SKM-1 treated with dmso at 0.1 percent for 144 hours (cell line): ENCODE measurements around the gene SLC24A3.

Experiments used
- DNase-seq: peaks from one replicate; lab custom pipeline; 2025; ENCODE audit not compliant: unreplicated experiment; lab: John Stamatoyannopoulos, UW

SLC24A3 gene

DNA sequence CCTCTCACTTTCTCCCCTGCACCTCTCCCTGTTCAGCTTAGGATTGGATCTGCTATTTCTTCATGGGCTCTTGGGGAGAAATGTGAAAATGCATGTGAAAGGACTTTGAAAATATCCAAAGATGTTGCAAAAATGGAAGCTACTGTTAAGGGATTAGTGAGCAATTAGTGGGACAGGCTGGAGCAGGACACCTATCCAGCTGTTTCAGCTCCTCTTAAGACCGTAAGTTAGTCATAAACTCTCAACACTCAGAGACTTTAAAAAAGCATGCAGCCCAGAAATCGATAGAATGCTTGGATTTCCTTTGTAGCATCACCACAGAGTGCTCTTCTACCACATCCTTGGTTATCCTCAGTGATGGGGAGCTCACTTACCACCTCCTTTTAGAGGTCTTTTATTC lies 88.7 kb downstream of the SLC24A3 start:
- DNase-seq, result no peak

DNA sequence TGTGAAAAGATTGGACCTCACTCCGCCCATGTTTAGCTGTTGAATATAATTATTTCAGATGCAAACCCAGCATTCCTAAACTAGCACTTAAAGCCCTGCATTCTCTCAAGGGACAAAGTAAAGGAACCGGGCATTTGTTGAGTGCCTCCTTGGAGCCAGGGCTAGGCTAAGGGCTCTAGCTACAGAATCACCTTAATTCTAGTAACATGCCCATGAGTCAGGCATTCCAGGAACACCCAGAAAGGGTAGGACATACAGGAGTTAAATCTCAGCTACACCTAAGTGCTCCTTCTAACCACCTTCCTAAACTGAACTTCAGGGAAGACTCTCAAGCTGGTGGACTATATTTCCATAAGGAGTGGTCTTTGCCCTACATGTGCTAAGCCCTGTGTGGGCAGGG lies 89.4 kb downstream of the SLC24A3 start:
- DNase-seq, result no peak

DNA sequence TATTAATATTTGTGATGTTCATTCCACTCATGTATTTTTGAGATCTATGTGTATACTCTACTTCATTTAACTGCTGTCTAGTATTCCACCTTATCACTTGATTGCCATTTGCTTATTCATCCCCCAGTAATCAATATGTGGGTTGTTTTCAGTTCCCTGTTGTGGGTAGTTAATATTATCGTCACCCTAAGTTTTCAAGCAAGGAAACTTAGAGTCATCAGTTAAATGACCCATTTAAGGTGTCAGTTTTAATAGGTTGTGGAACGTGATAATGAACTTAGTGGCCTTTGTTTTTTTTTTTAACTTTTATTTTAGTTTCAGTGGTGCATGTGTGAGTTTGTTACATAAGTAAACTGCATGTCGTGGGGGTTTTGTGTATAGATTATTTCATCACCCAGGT lies 90.3 kb downstream of the SLC24A3 start:
- DNase-seq, result no peak

DNA sequence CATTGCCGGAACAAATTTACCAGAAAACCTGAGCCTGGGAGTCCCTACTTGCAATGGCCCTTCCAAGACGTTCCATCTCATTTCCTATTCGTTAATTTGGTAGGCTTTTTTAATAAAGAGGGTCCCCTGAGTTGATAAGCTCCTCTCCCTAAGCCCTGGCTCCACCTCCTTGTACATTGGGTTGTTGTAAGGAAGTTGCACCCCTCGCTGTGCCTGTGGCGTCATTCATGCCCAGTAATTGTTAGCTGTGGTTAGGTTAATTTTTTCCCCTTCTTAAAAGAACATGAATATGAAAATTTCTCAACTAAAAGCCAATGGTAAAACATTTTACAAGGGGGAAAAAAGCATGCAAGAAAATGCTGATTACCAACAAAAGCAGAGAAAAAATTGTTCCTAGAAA lies 91.9 kb downstream of the SLC24A3 start:
- DNase-seq, result no peak

DNA sequence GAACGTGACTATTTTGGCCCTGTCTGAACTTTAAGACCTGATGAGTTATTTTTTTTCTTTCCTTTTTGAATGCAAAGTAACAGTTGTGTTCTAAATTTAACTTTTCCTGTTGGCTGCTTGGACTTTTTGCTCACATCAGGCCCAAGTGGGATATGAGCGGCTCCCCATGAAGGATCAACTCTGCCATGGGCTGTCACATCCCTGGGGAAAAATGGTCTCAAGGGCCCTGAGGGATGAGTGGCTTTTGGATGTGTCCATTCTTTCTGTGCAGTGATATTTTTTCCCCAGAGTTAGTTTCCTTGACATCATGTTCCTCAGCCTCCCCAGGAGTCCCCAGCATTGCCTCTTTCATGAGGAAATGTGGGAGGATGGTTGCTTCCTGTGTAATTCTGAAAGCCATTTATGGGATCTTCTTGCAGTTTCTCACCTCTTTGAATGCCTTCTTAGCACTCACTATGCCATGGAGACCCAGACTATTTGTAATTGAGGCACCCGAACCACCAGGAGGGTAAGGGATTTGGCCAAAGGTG lies 92.5 kb downstream of the SLC24A3 start:
- no peak for DNase-seq

DNA sequence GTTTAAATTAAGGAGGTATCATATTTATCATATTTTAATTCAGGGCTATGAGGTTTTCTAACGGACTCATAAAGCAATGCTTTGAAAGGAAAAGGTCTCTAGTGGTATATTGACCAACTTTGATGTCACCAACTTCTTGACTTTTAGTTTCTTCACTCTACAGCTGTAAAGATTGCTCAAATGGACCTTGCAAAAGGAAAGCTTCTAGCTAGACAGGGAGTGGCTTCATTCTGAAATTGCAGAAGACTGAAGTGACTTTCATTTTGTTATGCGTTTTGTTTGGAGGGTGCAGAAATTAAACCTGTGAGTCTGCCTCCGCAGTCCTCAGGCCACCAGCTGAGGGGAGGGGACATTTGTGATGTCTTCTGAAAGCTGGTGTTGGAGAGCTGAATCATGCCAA lies 95.7 kb downstream of the SLC24A3 start:
- DNase-seq, result peak; percentile 30

DNA sequence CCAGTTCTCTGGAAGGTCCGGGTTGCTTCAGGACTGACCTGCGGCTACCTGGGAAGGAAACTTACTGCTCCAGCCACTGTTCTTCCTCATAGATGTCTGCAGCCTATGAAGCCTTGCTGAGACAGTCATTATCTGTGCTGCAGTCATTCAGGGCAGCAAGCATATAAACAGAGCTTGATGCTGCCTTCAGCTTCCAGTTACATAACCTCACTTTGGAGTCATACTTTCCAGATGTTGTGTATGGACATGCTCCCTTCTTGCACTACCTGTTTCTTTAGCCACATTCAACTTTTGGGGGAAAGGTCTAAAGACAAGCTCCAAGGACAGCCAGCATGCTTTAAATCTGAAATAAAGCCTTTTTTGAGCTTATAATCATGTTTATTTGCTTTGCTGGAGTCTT lies 98.1 kb downstream of the SLC24A3 start:
- no peak for DNase-seq

DNA sequence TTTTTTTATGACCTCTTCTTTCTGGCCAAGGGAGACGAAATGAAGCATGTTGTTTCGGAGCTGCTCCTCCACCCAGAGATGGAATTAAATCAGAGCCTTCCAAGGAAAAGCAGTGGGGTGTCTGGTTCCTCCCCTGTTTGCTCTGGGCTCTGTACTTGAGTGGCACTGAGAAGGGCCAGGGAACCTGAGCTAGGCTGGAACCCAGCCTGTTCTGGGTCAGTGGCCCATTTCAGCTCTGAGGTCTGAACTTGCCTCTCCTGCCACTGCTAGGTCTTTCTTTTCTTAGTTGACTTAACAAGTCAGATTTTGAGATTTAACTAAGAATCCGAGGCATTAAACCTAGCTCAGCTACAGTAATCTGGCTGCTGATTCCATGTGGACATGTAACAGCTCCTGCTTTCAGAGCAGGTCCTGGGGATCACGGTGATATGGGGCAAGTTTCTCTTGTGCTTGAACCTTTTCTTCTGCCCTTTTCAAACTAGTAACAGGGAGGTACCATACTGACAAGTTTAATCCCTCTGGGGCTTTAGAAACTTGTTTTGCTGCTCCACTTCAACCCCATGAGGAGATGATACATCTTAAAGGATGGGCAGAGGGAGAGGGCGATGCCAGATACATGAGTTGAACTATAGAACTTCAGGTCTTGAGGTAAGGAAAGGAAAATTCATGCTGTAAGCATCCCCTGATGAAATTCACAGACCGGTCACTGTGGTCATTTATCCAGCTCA lies 101.1 kb downstream of the SLC24A3 start:
- DNase-seq, result no peak

DNA sequence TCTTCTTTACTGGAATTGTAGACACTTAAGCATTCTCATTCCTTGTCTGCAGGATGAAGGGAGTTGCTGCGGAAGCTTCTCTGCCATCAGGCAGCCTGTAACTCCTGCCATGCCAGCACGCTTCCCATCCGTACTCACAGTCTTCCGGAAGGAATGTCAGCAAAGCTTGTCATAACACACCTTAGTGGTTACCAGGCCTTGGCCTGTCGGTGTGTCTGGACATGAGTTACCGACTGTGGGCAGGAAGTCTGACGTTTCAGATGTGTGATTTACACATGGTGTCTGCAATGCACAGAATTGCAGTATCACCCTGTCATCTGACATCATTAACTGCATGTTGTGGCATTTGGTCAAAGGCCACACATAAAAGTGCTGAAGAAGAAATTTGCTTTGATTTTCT lies 102.2 kb downstream of the SLC24A3 start:
- no peak for DNase-seq

DNA sequence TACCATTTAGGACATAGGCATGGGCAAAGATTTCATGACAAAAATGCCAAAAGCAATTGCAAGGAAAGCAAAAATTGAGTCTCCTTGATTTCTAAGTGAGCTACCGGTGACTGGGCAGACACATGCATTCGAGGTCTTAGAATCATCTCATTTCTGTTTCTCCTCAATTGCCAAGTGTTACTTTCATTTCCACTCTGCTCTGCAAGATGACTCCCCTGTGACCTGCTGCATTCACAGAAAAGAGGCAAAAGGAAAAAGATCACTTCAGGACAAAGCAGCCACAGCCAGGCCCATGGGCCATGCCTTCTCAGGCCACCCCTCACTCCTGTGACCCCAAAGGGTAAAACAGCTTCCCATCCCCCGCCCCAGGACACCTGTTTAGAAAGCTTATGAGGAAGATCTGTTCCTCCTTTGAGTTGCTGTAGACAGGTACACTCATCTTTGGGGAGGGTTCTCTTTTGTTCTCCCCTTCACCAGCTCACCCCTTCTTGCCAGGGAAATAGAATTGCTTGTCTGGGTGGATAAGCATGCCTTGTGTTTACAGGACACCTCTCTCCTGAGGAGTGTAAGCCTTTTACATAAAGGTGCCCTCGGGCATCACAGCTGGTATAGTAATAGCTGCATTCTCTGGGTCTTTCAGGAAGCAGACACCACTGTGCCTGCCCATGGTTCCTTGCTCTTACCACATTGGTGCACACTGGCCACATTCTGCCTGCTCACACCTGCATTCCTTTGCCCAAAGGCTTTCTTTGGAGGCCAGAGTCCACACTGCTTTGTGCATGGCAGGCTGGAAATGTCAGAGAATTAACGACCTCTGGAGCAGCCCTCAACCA lies 105.0 kb downstream of the SLC24A3 start:
- DNase-seq, result no peak

DNA sequence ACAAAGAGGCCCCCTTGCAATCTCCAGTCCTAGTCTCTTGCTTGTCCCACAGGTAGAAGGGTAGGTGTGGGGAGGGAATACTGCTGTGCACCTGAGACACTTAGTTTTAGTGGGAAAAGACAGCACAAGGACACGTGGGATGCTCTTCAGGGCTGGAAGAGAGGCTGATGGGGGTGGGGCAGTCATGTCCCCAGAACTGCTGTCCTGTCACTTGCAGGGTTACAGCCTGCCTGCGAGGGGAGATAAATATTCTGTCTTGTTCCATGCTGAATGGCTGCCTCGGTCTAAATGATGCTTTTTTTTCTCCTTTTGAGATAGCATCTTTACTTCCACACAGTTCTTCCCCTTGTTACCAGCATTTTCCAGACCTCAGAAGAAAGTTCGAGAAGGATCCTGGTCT lies 106.2 kb downstream of the SLC24A3 start:
- no peak for DNase-seq

DNA sequence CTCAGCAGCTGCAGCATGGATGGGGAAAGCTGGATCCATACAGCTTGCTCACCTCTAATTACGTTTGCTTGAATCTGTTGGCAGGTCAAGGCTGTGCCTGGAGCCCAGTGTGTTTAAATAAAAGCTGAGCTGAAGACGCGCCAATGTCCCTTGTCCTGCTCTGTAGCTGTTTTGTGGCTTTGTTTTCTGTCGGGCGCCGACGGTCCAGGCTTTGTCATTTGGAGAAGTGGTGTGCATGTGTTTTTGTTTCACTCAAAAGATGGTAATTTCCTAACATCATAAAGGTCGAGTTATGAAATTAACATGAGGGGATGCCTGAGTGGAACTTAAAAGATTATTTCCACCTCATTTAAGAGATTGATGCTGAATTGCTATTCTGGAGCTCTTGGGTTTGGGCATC lies 107.6 kb downstream of the SLC24A3 start:
- no peak for DNase-seq

DNA sequence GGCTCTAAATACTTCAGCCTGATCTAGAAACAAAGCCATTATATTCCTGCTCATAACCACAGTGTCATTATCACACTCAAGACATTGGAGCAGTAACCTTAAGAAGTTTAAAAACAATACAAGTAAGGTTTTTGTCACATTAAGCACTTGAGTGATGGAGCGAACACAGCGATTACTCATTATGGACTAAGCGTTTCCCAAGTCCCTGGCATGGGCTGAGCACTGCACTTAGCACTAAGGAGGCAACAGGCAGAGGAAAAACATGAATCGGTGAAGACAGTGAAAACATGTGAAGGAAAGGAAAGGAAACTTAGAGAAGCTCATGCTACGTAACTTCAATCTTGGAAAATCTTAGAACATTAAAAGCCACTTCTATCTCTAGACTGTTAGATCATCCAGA lies 108.7 kb downstream of the SLC24A3 start:
- DNase-seq, result no peak

DNA sequence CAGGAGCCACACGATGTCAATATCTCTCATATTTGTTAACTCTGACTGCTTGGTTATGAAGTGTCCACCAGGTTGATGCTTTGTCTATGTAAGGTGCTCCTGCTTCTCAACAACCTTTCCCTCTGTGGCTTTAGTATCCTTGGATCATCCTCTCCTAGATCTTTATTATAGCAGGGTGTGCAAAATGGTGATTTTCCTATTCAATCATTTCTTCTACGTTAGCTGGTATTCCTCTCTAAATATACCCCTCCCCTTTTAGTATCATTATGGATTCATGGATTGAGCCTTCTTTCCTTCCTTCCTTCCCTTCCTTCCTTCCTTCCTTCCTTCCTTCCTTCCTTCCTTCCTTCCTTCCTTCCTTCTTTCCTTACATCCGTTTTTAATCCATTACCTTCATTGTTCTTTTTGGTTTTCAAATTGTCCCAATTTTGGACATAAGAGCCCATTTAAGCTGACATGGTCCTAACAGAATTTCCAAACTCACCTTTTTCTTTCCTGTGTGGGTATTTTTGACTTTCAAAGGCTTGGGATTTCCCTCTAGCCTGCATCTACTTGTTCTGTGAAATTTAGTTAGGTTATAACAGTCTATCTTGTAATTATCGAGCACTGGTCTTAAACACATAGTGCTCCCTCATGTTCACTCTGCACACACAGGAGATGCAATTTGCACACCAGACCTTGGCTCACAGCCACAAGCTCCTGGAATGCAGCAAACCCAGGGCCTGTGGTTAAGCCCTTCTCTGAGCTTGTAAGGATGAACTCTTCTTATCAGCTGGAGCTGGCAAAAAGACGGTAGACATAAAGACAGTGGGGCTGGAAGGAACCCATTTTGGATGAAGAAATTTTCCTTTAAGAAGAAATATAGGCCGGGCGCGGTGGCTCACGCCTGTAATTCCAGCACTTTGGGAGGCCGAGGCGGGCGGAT lies 109.9 kb downstream of the SLC24A3 start:
- DNase-seq, result no peak

DNA sequence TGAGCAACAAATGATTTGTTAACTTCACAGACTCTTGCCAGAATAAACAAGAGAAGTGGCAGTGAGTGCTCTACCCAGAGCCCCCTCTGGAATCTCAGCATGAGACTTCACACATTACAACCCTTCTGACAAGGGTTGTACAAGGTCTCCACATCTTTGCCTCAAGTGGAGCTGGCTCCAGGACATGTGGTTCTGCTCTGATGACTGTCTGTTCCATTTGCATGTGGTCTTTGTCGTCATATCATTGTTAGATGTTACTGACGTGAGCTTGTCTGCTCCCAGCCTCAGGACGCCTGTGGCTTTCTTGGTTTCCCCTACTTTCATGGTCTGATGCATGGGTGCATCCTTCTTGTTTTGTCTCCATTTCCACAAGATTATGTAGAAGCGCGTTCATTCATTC lies 115.0 kb downstream of the SLC24A3 start:
- no peak for DNase-seq

DNA sequence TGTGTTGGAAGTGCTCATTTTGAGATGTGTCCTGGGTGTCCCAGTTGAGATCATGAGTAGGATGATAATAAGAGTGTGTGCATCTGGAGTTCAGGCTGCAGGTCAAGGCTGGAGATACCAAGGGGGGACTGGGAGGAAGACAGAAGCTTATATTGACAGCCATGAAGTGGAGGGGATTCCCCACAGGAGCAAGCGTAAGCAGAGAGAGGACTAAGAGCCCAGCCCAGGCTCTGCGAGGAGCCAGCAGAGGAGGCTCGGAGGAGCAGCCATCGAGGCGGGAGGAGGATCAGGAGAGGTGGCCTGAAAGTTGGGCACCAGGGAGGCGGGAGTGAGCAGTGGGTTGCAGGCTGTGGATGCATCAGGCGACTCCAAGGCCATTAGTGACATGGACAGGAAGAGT lies 116.2 kb downstream of the SLC24A3 start:
- no peak for DNase-seq

DNA sequence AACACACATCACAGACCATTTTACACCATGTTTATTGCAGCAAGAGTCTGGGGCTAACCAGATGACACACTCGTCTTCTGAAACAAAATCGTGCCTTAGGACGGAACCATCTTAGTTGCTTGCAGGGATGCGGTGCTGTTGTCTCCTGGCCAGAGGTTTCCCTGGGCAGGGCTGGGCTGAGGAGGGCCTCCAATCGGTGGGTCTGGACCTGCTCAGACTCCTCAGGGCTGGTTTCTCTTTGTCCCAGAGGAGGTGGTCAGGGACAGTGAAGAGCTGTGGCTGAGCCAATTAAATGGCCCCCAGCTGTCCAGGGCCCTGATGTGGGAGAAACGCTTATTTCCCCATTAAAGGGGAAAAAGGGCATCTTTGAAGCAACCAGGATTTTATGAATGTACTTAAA lies 117.6 kb downstream of the SLC24A3 start:
- no peak for DNase-seq

DNA sequence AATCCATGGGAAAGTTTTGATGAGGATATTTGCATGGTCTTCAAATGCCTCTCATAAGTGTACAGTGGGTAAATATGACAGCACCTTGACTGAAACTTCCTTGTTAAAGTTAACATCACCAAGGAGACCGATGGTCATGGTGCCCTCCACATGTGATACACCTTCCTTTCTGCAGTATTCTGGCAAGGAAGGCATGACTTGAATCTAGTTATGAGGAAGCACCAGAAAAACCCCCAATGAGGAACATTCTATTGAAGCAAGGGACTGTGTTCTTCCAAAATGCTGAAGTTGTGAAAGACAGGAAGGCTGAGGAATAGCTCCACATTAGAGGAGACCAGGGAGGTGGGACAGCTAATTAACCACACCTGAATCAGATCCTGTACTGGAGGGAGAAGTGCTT lies 118.3 kb downstream of the SLC24A3 start:
- no peak for DNase-seq

DNA sequence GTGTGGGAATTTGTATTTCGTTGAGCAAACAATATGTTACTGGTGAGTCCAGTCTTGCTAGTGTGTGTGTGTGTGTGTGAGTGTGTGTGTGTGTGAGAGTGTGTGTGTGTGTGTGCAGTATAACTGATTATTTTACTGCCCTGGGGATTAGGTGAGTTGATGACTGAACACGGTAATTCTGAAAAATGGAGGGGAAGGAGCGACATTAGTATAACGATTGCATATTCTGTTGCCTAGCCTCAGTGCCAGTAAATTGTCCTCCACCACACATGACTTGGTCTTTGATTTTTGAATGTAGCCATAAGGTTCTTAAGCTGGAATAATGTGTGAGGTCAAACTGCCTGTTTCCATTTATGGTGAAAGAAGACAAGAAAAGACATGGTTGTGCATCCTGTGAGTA lies 121.1 kb downstream of the SLC24A3 start:
- DNase-seq, result no peak

DNA sequence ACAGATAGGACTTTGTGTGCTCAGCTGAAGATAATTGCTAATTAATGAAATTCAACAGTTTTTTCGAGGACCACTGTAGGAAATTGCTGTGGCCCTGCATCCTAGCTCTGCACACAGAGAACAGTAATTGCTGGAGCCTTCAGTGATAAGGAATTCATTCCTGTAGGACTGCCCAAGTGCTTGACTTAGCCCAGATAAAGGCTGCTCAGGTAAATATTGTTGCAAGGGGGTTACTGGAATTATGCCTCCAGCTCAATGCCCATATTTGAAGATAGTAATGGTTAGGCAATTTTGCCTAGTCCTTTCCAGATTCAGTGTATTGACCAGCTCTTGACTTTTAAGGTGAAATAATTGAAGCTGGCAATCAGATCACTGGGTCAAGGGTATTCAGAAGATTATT lies 122.9 kb downstream of the SLC24A3 start:
- DNase-seq, result no peak

DNA sequence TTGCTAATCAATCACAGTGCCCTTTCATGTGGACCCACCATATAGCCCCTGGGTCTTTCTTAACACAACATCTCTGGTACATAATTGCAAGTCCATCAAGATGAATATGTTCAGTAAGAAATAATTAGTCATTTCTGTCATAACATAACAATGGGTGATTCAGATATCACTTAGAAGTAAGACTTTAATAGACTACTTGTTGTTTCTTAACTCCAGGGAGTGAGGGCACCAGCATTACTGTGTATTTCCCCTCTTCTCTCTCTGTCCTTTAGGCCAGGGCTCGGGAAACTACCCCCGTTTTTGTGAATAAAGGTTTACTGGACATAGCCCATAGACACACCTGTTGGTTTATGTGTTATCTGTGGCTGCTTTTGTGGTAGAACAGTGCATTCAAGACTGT lies 123.5 kb downstream of the SLC24A3 start:
- DNase-seq, result no peak
